GM12878 (cell line): ENCODE measurements around the gene TMEM89.

Experiments used
- GABPA ChIP-seq: IDR thresholded peaks from 2 replicates; pipeline ENCODE4 v1.6.1; 2014; ENCODE audit warnings: antibody characterized with exemption, low read depth, mild to moderate bottlenecking, inconsistent platforms
- TF ChIP-seq, protein P1 (sequence below): fragments of 450-650 bp; IDR thresholded peaks from 2 replicates; pipeline ENCODE4 v1.6.1; 2017; ENCODE audit warnings: mild to moderate bottlenecking, moderate library complexity

DNA sequence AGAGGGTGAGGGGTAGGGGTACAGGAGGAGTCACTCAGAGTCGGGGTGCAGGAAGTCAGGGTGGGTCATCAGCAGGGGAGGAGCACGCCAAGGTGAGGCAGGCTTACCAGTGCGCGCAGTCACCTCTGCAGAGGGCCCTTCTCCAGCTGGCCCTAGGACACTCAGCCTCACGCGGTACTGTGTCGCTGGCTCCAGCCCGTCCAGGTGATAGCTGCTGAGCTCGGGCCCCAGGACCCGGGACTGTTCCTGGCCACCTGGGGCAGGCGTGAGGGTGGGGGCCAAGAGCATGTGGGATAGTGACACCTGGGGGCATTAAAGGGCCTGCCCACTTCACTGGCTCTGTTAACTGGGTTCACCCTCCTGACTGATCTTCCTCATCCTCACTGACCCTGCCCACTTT lies 33.9 kb downstream of the TMEM89 start:
- TF ChIP-seq, protein P1, sequence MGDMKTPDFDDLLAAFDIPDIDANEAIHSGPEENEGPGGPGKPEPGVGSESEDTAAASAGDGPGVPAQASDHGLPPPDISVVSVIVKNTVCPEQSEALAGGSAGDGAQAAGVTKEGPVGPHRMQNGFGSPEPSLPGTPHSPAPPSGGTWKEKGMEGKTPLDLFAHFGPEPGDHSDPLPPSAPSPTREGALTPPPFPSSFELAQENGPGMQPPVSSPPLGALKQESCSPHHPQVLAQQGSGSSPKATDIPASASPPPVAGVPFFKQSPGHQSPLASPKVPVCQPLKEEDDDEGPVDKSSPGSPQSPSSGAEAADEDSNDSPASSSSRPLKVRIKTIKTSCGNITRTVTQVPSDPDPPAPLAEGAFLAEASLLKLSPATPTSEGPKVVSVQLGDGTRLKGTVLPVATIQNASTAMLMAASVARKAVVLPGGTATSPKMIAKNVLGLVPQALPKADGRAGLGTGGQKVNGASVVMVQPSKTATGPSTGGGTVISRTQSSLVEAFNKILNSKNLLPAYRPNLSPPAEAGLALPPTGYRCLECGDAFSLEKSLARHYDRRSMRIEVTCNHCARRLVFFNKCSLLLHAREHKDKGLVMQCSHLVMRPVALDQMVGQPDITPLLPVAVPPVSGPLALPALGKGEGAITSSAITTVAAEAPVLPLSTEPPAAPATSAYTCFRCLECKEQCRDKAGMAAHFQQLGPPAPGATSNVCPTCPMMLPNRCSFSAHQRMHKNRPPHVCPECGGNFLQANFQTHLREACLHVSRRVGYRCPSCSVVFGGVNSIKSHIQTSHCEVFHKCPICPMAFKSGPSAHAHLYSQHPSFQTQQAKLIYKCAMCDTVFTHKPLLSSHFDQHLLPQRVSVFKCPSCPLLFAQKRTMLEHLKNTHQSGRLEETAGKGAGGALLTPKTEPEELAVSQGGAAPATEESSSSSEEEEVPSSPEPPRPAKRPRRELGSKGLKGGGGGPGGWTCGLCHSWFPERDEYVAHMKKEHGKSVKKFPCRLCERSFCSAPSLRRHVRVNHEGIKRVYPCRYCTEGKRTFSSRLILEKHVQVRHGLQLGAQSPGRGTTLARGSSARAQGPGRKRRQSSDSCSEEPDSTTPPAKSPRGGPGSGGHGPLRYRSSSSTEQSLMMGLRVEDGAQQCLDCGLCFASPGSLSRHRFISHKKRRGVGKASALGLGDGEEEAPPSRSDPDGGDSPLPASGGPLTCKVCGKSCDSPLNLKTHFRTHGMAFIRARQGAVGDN = no peak
- no peak for TF ChIP-seq GABPA
